ENCODE measurements around the gene SAMD4A.

Gene SAMD4A

GRCh38 chr14:54756656-54757392, 189.9 kb downstream of the SAMD4A start:
- no peak for TF ChIP-seq CTCF (IDR thresholded peaks at IDR 0.05)

GRCh38 chr14:54758041-54758440, 191.1 kb downstream of the SAMD4A start:
- no peak for TF ChIP-seq CTCF (IDR thresholded peaks at IDR 0.05)

- no peak for TF ChIP-seq CTCF (IDR thresholded peaks at IDR 0.05)
These were observed 193.2 kb downstream of the SAMD4A start for GRCh38 chr14:54759982-54760585.

GRCh38 chr14:54760866-54761575, 194.1 kb downstream of the SAMD4A start:
- TF ChIP-seq CTCF (IDR thresholded peaks at IDR 0.05) = no peak

GRCh38 chr14:54761835-54762234, 194.9 kb downstream of the SAMD4A start:
- no peak for TF ChIP-seq CTCF (IDR thresholded peaks at IDR 0.05)

- TF ChIP-seq CTCF (IDR thresholded peaks at IDR 0.05) = no peak
These were observed 195.4 kb downstream of the SAMD4A start for GRCh38 chr14:54762296-54762695.

- TF ChIP-seq CTCF (IDR thresholded peaks at IDR 0.05) = no peak
These were observed 196.8 kb downstream of the SAMD4A start for GRCh38 chr14:54763761-54764160.

Measured in LNCAP (cell line).